Adipocyte (in vitro differentiated cells): ENCODE results near the gene PITPNC1.
"Not testable (repeated sequence)": the region's sequence is repeated elsewhere in the genome, so short reads cannot be mapped to it uniquely, and the experiment has no call there.

ENCODE experiments used
- DNase-seq: peaks from one replicate; pipeline ENCODE4 v3.0.0-alpha.2; 2015; ENCODE audit warnings: low read depth
- H3K27me3 ChIP-seq: replicated peaks from 2 replicates; pipeline ENCODE4 v1.7.0; 2013; ENCODE audit warnings: mild to moderate bottlenecking, low read length, moderate library complexity; ENCODE audit not compliant: control insufficient read depth, insufficient read depth
- H3K36me3 ChIP-seq: 2 replicates; pipeline ENCODE4 v1.7.0; 2013; ENCODE audit warnings: low read length, mild to moderate bottlenecking, moderate library complexity; ENCODE audit not compliant: control insufficient read depth, insufficient read depth, severe bottlenecking
- H3K4me1 ChIP-seq: 2 replicates; pipeline ENCODE4 v1.7.0; 2013; ENCODE audit warnings: mild to moderate bottlenecking, low read length, moderate library complexity; ENCODE audit not compliant: control insufficient read depth, insufficient read depth
- H3K4me3 ChIP-seq: 2 replicates; pipeline ENCODE4 v1.7.0; 2013; ENCODE audit warnings: mild to moderate bottlenecking, low read length, moderate library complexity
- H3K9ac ChIP-seq: 2 replicates; pipeline ENCODE4 v1.7.0; 2013; ENCODE audit warnings: mild to moderate bottlenecking, low read length, moderate library complexity
- H3K9me3 ChIP-seq: 2 replicates; pipeline ENCODE4 v1.7.0; 2013; ENCODE audit warnings: mild to moderate bottlenecking, low read length, moderate library complexity; ENCODE audit not compliant: control insufficient read depth

PITPNC1 gene

GRCh38 chr17:67470163-67470562 lies 93.1 kb downstream of the PITPNC1 start:
- no peaks in the 10 kb centered on the region for H3K27me3 ChIP-seq
- no peaks in the 10 kb centered on the region for H3K36me3 ChIP-seq
- H3K9me3 ChIP-seq: no peaks in the 10 kb centered on the region
- no peak for DNase-seq
- no peak overlapping the region for H3K9ac ChIP-seq
- H3K4me3 ChIP-seq: no peak overlapping the region
- peaks cover 11% of the 10 kb centered on the region for H3K4me1 ChIP-seq

- no peaks in the 10 kb centered on the region for H3K36me3 ChIP-seq
- no peak overlapping the region for H3K9ac ChIP-seq
- H3K4me1 ChIP-seq: peaks cover 11% of the 10 kb centered on the region
- H3K4me3 ChIP-seq: no peak overlapping the region
- H3K27me3 ChIP-seq: no peaks in the 10 kb centered on the region
- no peaks in the 10 kb centered on the region for H3K9me3 ChIP-seq
- no peak for DNase-seq
Observed at GRCh38 chr17:67471118-67471517, 94.0 kb downstream of the PITPNC1 start.

GRCh38 chr17:67472606-67473005 lies 95.5 kb downstream of the PITPNC1 start:
- H3K36me3 ChIP-seq, H3K9me3 ChIP-seq, H3K4me3 ChIP-seq, DNase-seq, H3K9ac ChIP-seq, H3K27me3 ChIP-seq: not testable (repeated sequence)
- peaks cover 11% of the 10 kb centered on the region for H3K4me1 ChIP-seq

GRCh38 chr17:67474081-67474661 lies 97.1 kb downstream of the PITPNC1 start:
- Histone ChIP-seq H3K9me3 (no peaks in the 10 kb centered on the region), H3K27me3 (no peaks in the 10 kb centered on the region), H3K4me1 (peaks cover 11% of the 10 kb centered on the region), H3K9ac (no peak overlapping the region), H3K4me3 (peak overlapping the region; percentile 15), H3K36me3 (no peaks in the 10 kb centered on the region)
- DNase-seq: peak; percentile 51

GRCh38 chr17:67475161-67475937 lies 98.3 kb downstream of the PITPNC1 start:
- DNase-seq: peak; percentile 72
- no peaks in the 10 kb centered on the region for H3K36me3 ChIP-seq
- no peaks in the 10 kb centered on the region for H3K27me3 ChIP-seq
- H3K9ac ChIP-seq: no peak overlapping the region
- no peak overlapping the region for H3K4me3 ChIP-seq
- no peaks in the 10 kb centered on the region for H3K9me3 ChIP-seq
- H3K4me1 ChIP-seq: peaks cover 11% of the 10 kb centered on the region

- no peak overlapping the region for H3K4me3 ChIP-seq
- H3K4me1 ChIP-seq: peaks cover 19% of the 10 kb centered on the region
- H3K27me3 ChIP-seq: no peaks in the 10 kb centered on the region
- no peak for DNase-seq
- H3K9ac ChIP-seq: no peak overlapping the region
- no peaks in the 10 kb centered on the region for H3K36me3 ChIP-seq
- no peaks in the 10 kb centered on the region for H3K9me3 ChIP-seq
Observed at GRCh38 chr17:67476787-67477335, 99.8 kb downstream of the PITPNC1 start.

GRCh38 chr17:67477687-67478086 lies 100.6 kb downstream of the PITPNC1 start:
- no peaks in the 10 kb centered on the region for H3K27me3 ChIP-seq
- H3K36me3 ChIP-seq: no peaks in the 10 kb centered on the region
- peaks cover 26% of the 10 kb centered on the region for H3K4me1 ChIP-seq
- H3K9ac ChIP-seq: no peak overlapping the region
- no peak overlapping the region for H3K4me3 ChIP-seq
- DNase-seq: peak; percentile 23
- H3K9me3 ChIP-seq: no peaks in the 10 kb centered on the region

- no peak for DNase-seq
- no peak overlapping the region for H3K9ac ChIP-seq
- no peaks in the 10 kb centered on the region for H3K36me3 ChIP-seq
- peaks cover 26% of the 10 kb centered on the region for H3K4me1 ChIP-seq
- no peaks in the 10 kb centered on the region for H3K27me3 ChIP-seq
- H3K4me3 ChIP-seq: no peak overlapping the region
- H3K9me3 ChIP-seq: no peaks in the 10 kb centered on the region
Observed at GRCh38 chr17:67478401-67479041, 101.4 kb downstream of the PITPNC1 start.

GRCh38 chr17:67479148-67479547 lies 102.1 kb downstream of the PITPNC1 start:
- Histone ChIP-seq H3K9ac (no peak overlapping the region), H3K36me3 (no peaks in the 10 kb centered on the region), H3K27me3 (no peaks in the 10 kb centered on the region), H3K4me3 (no peak overlapping the region), H3K4me1 (peaks cover 21% of the 10 kb centered on the region), H3K9me3 (no peaks in the 10 kb centered on the region)
- no peak for DNase-seq

GRCh38 chr17:67480959-67481358 lies 103.9 kb downstream of the PITPNC1 start:
- DNase-seq, H3K36me3 ChIP-seq, H3K9ac ChIP-seq, H3K9me3 ChIP-seq, H3K27me3 ChIP-seq, H3K4me3 ChIP-seq: not testable (repeated sequence)
- H3K4me1 ChIP-seq: peaks cover 15% of the 10 kb centered on the region

- peak; percentile 85 for DNase-seq
- Histone ChIP-seq H3K4me1 (peaks cover 15% of the 10 kb centered on the region), H3K27me3 (no peaks in the 10 kb centered on the region), H3K9me3 (no peaks in the 10 kb centered on the region), H3K36me3 (no peaks in the 10 kb centered on the region), H3K9ac (no peak overlapping the region), H3K4me3 (no peak overlapping the region)
Observed at GRCh38 chr17:67481808-67482207, 104.7 kb downstream of the PITPNC1 start.
